ENCODE data around the gene MT1HL1.

The MT1HL1 gene

DNA sequence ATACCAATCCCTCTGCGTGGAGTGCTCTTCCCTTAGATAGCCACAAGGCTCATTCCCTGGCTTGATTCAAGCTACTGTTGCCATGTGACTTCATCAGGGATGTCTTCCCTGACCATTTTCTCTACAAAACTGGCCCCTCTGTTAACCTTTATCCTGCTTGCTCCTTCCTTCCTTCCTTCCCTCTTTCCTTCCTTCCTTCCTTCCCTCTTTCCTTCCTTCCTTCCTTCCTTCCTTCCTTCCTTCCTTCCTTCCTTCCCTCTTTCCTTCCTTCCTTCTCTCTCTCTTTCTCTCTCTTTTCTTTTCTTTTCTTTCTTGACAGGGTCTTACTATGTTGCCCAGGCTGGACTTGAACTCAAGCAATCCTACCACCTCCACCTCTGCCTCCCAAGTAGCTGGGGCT lies 31.5 kb upstream of the MT1HL1 start:
- DNase-seq (ENCODE audit: extremely low read depth, low read depth), result no peak
- H3K4me3 ChIP-seq (replicated peaks; ENCODE audit: low read depth, low read length), result no peak overlapping the region
- TF ChIP-seq, protein P1, sequence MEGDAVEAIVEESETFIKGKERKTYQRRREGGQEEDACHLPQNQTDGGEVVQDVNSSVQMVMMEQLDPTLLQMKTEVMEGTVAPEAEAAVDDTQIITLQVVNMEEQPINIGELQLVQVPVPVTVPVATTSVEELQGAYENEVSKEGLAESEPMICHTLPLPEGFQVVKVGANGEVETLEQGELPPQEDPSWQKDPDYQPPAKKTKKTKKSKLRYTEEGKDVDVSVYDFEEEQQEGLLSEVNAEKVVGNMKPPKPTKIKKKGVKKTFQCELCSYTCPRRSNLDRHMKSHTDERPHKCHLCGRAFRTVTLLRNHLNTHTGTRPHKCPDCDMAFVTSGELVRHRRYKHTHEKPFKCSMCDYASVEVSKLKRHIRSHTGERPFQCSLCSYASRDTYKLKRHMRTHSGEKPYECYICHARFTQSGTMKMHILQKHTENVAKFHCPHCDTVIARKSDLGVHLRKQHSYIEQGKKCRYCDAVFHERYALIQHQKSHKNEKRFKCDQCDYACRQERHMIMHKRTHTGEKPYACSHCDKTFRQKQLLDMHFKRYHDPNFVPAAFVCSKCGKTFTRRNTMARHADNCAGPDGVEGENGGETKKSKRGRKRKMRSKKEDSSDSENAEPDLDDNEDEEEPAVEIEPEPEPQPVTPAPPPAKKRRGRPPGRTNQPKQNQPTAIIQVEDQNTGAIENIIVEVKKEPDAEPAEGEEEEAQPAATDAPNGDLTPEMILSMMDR (IDR thresholded peaks at IDR 0.05; ENCODE audit: low read depth, low read length, missing control alignments), result no peak

DNA sequence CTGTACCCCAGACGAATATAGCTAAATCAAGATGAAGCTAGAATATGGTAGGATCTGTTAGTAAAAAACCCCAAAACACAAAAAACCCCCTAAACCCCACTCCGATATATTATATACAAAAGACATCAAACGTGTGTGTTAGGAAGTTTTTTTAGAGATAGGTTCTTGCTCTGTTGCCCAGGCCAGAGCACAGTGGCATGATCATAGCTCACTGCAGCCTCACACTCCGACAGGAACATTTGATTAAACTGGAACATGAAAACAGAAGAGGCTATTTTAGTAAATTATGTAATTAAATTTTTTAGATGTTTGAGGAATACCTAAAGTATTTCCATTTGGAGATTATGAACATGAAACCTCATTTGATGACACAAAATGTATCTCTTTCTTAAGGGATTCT lies 29.6 kb upstream of the MT1HL1 start:
- TF ChIP-seq, protein P1 (IDR thresholded peaks at IDR 0.05; ENCODE audit: low read depth, low read length, missing control alignments), result no peak
- no peak for DNase-seq (ENCODE audit: extremely low read depth, low read depth)
- no peak overlapping the region for H3K4me3 ChIP-seq (replicated peaks; ENCODE audit: low read depth, low read length)

DNA sequence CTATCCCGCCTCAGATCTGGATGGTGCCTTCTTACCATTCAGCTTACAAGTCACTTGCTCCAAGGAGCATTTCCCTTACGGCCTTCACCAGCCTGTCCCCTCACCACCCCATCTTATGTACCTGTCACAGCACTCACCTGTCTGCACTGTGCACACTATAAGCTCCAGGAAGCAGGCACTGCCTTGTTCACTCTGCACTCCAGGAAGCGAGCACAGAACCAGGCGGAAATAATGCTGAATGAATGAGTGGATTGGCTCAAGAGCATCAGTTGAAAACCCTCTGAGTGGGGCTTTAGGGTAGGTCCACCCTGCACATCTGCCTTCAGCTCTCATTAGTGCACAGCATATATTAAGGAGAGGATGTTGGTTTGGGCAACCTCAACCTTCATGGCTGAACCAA lies 28.8 kb upstream of the MT1HL1 start:
- DNase-seq (ENCODE audit: extremely low read depth, low read depth), result no peak
- TF ChIP-seq, protein P1 (IDR thresholded peaks at IDR 0.05; ENCODE audit: low read depth, low read length, missing control alignments), result no peak
- no peak overlapping the region for H3K4me3 ChIP-seq (replicated peaks; ENCODE audit: low read depth, low read length)

DNA sequence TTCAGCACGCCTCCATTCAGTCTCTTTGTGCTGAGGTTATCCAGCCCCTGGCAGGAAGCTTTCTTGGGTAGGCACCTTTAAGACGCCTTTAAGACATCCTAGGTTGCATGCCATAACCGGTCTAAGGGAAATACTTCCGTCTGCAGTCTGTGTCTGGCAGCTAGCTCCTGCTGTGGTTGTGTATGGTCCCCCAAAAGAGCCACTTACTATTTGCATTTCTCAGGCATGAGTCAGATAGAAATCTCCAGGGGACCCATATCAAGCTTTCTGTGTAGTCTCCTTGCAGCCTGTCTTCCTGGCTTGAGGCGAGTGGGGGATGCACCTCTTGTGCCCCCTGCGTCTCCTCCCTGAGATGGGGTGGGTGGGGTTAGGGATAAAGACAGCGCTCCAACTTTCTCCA lies 27.8 kb upstream of the MT1HL1 start:
- TF ChIP-seq, protein P1 (IDR thresholded peaks at IDR 0.05; ENCODE audit: low read depth, low read length, missing control alignments), result no peak
- H3K4me3 ChIP-seq (replicated peaks; ENCODE audit: low read depth, low read length), result no peak overlapping the region
- DNase-seq (ENCODE audit: extremely low read depth, low read depth), result no peak

DNA sequence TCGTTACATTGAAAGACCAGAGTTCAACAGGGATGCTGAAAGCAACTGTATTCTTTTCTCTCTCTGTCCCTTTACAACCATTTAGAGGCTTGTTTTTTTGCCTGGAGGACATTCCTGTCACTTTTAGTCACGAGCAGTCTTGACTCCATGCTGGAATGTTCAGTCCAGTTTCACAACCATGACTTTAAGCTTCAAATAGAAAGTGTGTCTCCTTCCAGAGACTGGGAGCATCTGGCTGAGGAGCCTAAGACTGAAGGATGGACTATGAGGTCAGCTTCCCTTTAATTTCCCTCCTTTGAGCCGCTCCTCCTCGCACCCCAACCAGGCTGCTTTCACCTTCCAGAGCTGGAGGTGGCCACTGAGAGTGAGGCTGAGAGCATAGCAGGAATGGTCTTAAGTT lies 27.2 kb upstream of the MT1HL1 start:
- no peak overlapping the region for H3K4me3 ChIP-seq (replicated peaks; ENCODE audit: low read depth, low read length)
- TF ChIP-seq, protein P1 (IDR thresholded peaks at IDR 0.05; ENCODE audit: low read depth, low read length, missing control alignments), result no peak
- DNase-seq (ENCODE audit: extremely low read depth, low read depth), result no peak

DNA sequence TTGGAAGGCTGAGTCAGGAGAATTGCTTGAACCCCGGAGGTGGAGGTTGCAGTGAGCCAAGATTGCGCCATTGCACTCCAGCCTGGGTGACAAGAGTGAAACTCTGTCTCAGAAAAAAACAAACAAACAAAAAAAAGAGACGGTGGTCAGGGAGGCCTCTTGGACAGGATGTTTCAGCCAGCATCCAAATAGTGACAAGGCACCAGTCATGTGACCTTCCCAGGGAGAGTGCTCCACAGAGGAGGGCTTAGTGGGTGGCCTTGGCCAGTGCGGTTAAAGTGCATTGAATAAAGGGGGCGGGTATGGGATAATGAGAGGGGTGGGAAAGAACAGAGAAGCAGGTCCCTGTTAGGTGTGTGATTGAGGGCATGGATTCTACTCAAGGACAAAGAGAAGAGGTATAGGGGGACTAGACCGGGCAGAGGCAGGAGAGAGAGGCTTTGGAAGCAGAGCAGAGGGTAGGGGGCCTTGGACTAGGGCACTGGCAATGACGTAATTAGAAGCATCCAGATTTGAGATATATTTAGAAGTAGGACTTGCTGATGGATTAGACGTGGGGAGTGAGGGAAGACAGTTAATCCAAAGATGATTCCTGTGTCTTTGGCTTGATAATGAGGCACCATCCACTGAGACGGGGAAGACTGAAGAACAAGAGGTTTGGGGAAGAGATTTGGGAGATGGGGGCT lies 25.8 kb upstream of the MT1HL1 start:
- no peak overlapping the region for H3K4me3 ChIP-seq (replicated peaks; ENCODE audit: low read depth, low read length)
- TF ChIP-seq, protein P1 (IDR thresholded peaks at IDR 0.05; ENCODE audit: low read depth, low read length, missing control alignments), result no peak
- no peak for DNase-seq (ENCODE audit: extremely low read depth, low read depth)

DNA sequence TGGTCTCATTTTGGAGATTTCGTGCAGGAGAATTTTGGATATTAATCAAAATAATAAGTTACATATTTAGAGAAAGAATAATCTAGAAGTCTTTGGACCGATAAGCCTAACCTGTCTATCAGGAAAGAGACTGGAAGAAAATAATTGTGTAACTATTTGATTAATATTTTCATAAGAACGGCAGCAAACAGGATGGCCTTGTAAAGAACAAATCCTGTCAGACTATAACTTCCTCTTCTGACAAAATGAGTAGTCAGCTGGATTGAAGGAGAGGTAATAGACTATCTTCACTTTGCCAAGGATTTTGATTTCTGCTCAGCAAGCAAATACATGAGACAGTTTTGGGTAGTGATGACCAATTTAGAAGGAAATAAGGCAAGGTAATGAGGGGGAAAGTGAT lies 25.0 kb upstream of the MT1HL1 start:
- TF ChIP-seq, protein P1 (IDR thresholded peaks at IDR 0.05; ENCODE audit: low read depth, low read length, missing control alignments), result no peak
- no peak for DNase-seq (ENCODE audit: extremely low read depth, low read depth)
- no peak overlapping the region for H3K4me3 ChIP-seq (replicated peaks; ENCODE audit: low read depth, low read length)

All from HFF-Myc (cell line).